ENCODE results near the gene PIPOX.

The PIPOX gene

GRCh38 chr17:29066047-29066446, 23.1 kb downstream of the PIPOX start:
- H3K4me3 ChIP-seq (ENCODE audit: low read length) = no peak overlapping the region
- H3K27ac ChIP-seq (ENCODE audit: low read depth, low read length) = no peak overlapping the region
- H3F3A ChIP-seq (ENCODE audit: control insufficient read depth, insufficient read depth) = no peaks in the 10 kb centered on the region
- no peak overlapping the region for H3K4me2 ChIP-seq (ENCODE audit: low read length)
- H3K9me3 ChIP-seq (ENCODE audit: control insufficient read depth, insufficient read depth, low read length) = no peaks in the 10 kb centered on the region
- H3K79me2 ChIP-seq (ENCODE audit: control insufficient read depth, low read length) = no peaks in the 10 kb centered on the region
- H3K4me1 ChIP-seq (ENCODE audit: control insufficient read depth, low read length) = no peaks in the 10 kb centered on the region
- no peaks in the 10 kb centered on the region for H3K9me2 ChIP-seq (replicated peaks; ENCODE audit: control insufficient read depth, low read length)
- H3K36me3 ChIP-seq (ENCODE audit: control insufficient read depth, low read length) = no peaks in the 10 kb centered on the region
- H3K27me3 ChIP-seq (ENCODE audit: control insufficient read depth, low read length) = no peaks in the 10 kb centered on the region
- no peaks in the 10 kb centered on the region for H4K20me1 ChIP-seq (ENCODE audit: control insufficient read depth, insufficient read depth, low read depth, low read length)
- no peak for TF ChIP-seq CTCF (IDR thresholded peaks at IDR 0.05; ENCODE audit: low read depth, low read length, poor library complexity, severe bottlenecking)
- TF ChIP-seq EZH2phosphoT487 (IDR thresholded peaks at IDR 0.05; ENCODE audit: borderline replicate concordance, low read length) = no peak

- Histone ChIP-seq H3K27ac (ENCODE audit: low read depth, low read length) (no peak overlapping the region), H3K4me3 (ENCODE audit: low read length) (no peak overlapping the region), H3K79me2 (ENCODE audit: control insufficient read depth, low read length) (no peaks in the 10 kb centered on the region), H3K4me2 (ENCODE audit: low read length) (no peak overlapping the region), H3F3A (ENCODE audit: control insufficient read depth, insufficient read depth) (no peaks in the 10 kb centered on the region), H3K9me3 (ENCODE audit: control insufficient read depth, insufficient read depth, low read length) (no peaks in the 10 kb centered on the region), H3K4me1 (ENCODE audit: control insufficient read depth, low read length) (no peaks in the 10 kb centered on the region), H3K9me2 (replicated peaks; ENCODE audit: control insufficient read depth, low read length) (no peaks in the 10 kb centered on the region), H3K36me3 (ENCODE audit: control insufficient read depth, low read length) (no peaks in the 10 kb centered on the region), H4K20me1 (ENCODE audit: control insufficient read depth, insufficient read depth, low read depth, low read length) (no peaks in the 10 kb centered on the region), H3K27me3 (ENCODE audit: control insufficient read depth, low read length) (no peaks in the 10 kb centered on the region)
- TF ChIP-seq CTCF (IDR thresholded peaks at IDR 0.05; ENCODE audit: low read depth, low read length, poor library complexity, severe bottlenecking) (no peak), EZH2phosphoT487 (IDR thresholded peaks at IDR 0.05; ENCODE audit: borderline replicate concordance, low read length) (no peak)
Measured at GRCh38 chr17:29066606-29067005, 23.7 kb downstream of the PIPOX start.

- TF ChIP-seq EZH2phosphoT487 (IDR thresholded peaks at IDR 0.05; ENCODE audit: borderline replicate concordance, low read length) (no peak), CTCF (IDR thresholded peaks at IDR 0.05; ENCODE audit: low read depth, low read length, poor library complexity, severe bottlenecking) (no peak)
- Histone ChIP-seq H3K27me3 (ENCODE audit: control insufficient read depth, low read length) (peaks cover 2% of the 10 kb centered on the region; the same call in 1 of the 2 replicates), H3K9me3 (ENCODE audit: control insufficient read depth, insufficient read depth, low read length) (no peaks in the 10 kb centered on the region), H3K4me1 (ENCODE audit: control insufficient read depth, low read length) (no peaks in the 10 kb centered on the region), H3K27ac (ENCODE audit: low read depth, low read length) (no peak overlapping the region), H3K4me2 (ENCODE audit: low read length) (no peak overlapping the region), H3F3A (ENCODE audit: control insufficient read depth, insufficient read depth) (no peaks in the 10 kb centered on the region), H4K20me1 (ENCODE audit: control insufficient read depth, insufficient read depth, low read depth, low read length) (no peaks in the 10 kb centered on the region), H3K9me2 (replicated peaks; ENCODE audit: control insufficient read depth, low read length) (no peaks in the 10 kb centered on the region), H3K4me3 (ENCODE audit: low read length) (no peak overlapping the region), H3K79me2 (ENCODE audit: control insufficient read depth, low read length) (no peaks in the 10 kb centered on the region), H3K36me3 (ENCODE audit: control insufficient read depth, low read length) (no peaks in the 10 kb centered on the region)
Measured at GRCh38 chr17:29068818-29069217, 25.9 kb downstream of the PIPOX start.

All from DOHH2 (cell line).